H9 (cell line): ENCODE measurements around the gene LRRC61. TPM values are rescaled to one million over a fixed set of nuclear protein-coding genes. Genes with fewer than 3 reads are reported as not detected.

Experiments used
- DNase-seq: peaks from one replicate; pipeline ENCODE4 v3.0.0-alpha.2; 2017
- H2AFZ ChIP-seq: one replicate; pipeline ENCODE4 v1.6.1; 2013; ENCODE audit warnings: mild to moderate bottlenecking, low read length, control low read depth, moderate library complexity
- H2AK5ac ChIP-seq: 2 replicates; pipeline ENCODE4 v1.6.1; 2013; ENCODE audit warnings: low read length, control low read depth, mixed read lengths; ENCODE audit not compliant: insufficient read length
- H2BK120ac ChIP-seq: one replicate; pipeline ENCODE4 v1.6.1; 2013; ENCODE audit warnings: low read depth, mild to moderate bottlenecking, low read length, control low read depth, inconsistent platforms; ENCODE audit not compliant: poor library complexity, severe bottlenecking
- H2BK12ac ChIP-seq: 2 replicates; pipeline ENCODE4 v1.6.1; 2013; ENCODE audit warnings: low read length, control low read depth, mixed read lengths, low read depth; ENCODE audit not compliant: insufficient read length
- H2BK15ac ChIP-seq: 2 replicates; pipeline ENCODE4 v1.6.1; 2013; ENCODE audit warnings: low read depth, low read length, control low read depth
- H2BK20ac ChIP-seq: one replicate; pipeline ENCODE4 v1.6.1; 2013; ENCODE audit warnings: low read depth, mild to moderate bottlenecking, low read length, control low read depth, inconsistent platforms; ENCODE audit not compliant: poor library complexity, severe bottlenecking
- H2BK5ac ChIP-seq: 2 replicates; pipeline ENCODE4 v1.6.1; 2013; ENCODE audit warnings: low read length, control low read depth, mixed read lengths; ENCODE audit not compliant: insufficient read length
- H3K14ac ChIP-seq: 2 replicates; pipeline ENCODE4 v1.6.1; 2013; ENCODE audit warnings: low read length, control low read depth; ENCODE audit not compliant: insufficient read depth
- H3K18ac ChIP-seq: 2 replicates; pipeline ENCODE4 v1.6.1; 2013; ENCODE audit warnings: low read depth, mild to moderate bottlenecking, mixed read lengths, low read length, control low read depth; ENCODE audit not compliant: insufficient read length
- H3K23ac ChIP-seq: 2 replicates; pipeline ENCODE4 v1.6.1; 2013; ENCODE audit warnings: low read length, control low read depth, mixed read lengths, low read depth; ENCODE audit not compliant: insufficient read length
- H3K23me2 ChIP-seq: 2 replicates; pipeline ENCODE4 v1.6.1; 2013; ENCODE audit warnings: low read depth, mild to moderate bottlenecking, mixed read lengths, low read length, control low read depth; ENCODE audit not compliant: insufficient read length, poor library complexity, severe bottlenecking
- H3K27ac ChIP-seq: 2 replicates; pipeline ENCODE4 v1.5.1; 2013; ENCODE audit warnings: low read length, control low read depth, mixed read lengths, low read depth; ENCODE audit not compliant: insufficient read length
- H3K27me3 ChIP-seq: 2 replicates; pipeline ENCODE4 v1.6.1; 2013; ENCODE audit warnings: low read length, control low read depth, inconsistent platforms; ENCODE audit not compliant: insufficient read depth
- H3K4ac ChIP-seq: 2 replicates; pipeline ENCODE4 v1.6.1; 2013; ENCODE audit warnings: low read depth, mild to moderate bottlenecking, control low read depth, inconsistent platforms, low read length, moderate library complexity
- H3K4me1 ChIP-seq: 2 replicates; pipeline ENCODE4 v1.6.1; 2013; ENCODE audit warnings: low read length, control low read depth, inconsistent platforms; ENCODE audit not compliant: insufficient read depth
- H3K4me2 ChIP-seq: 2 replicates; pipeline ENCODE4 v1.6.1; 2013; ENCODE audit warnings: low read length, control low read depth, mixed read lengths; ENCODE audit not compliant: insufficient read length, insufficient read depth
- H3K56ac ChIP-seq: 2 replicates; pipeline ENCODE4 v1.6.1; 2013; ENCODE audit warnings: low read depth, mild to moderate bottlenecking, mixed read lengths, low read length, control low read depth; ENCODE audit not compliant: insufficient read length
- H3K79me1 ChIP-seq: 2 replicates; pipeline ENCODE4 v1.6.1; 2013; ENCODE audit warnings: low read depth, mild to moderate bottlenecking, moderate library complexity, low read length, control low read depth, inconsistent platforms; ENCODE audit not compliant: insufficient read depth, poor library complexity, severe bottlenecking
- H3K79me2 ChIP-seq: 2 replicates; pipeline ENCODE4 v1.6.1; 2013; ENCODE audit warnings: low read length, control low read depth, inconsistent platforms; ENCODE audit not compliant: insufficient read depth
- H3K9ac ChIP-seq: 2 replicates; pipeline ENCODE4 v1.6.1; 2013; ENCODE audit warnings: low read length, control low read depth, mixed read lengths; ENCODE audit not compliant: insufficient read length; ENCODE audit errors: extremely low read depth
- H3K9me3 ChIP-seq: one replicate; pipeline ENCODE4 v1.6.1; 2013; ENCODE audit warnings: low read depth, low read length, inconsistent platforms; ENCODE audit not compliant: control insufficient read depth
- H3T11ph ChIP-seq: one replicate; pipeline ENCODE4 v1.6.1; 2013; ENCODE audit warnings: mild to moderate bottlenecking, low read length, control low read depth, inconsistent platforms
- H4K20me1 ChIP-seq: one replicate; pipeline ENCODE4 v1.6.1; 2013; ENCODE audit not compliant: control insufficient read depth, insufficient read length, insufficient read depth
- H4K5ac ChIP-seq: 2 replicates; pipeline ENCODE4 v1.6.1; 2013; ENCODE audit warnings: low read depth, mild to moderate bottlenecking, mixed read lengths, low read length, control low read depth; ENCODE audit not compliant: insufficient read length
- H4K8ac ChIP-seq: replicated peaks from 2 replicates; pipeline ENCODE4 v1.6.1; 2013; ENCODE audit warnings: low read length, control low read depth, mixed read lengths, low read depth; ENCODE audit not compliant: insufficient read length
- H4K91ac ChIP-seq: 2 replicates; pipeline ENCODE4 v1.6.1; 2013; ENCODE audit warnings: low read depth, mild to moderate bottlenecking, moderate library complexity, mixed read lengths, low read length, control low read depth; ENCODE audit not compliant: insufficient read length
- H3K27ac Mint-ChIP-seq, 3 experiments: 2 replicates in 2 of 3; 3 replicates in 1 of 3; pipeline ENCODE4 v1.8.0; 2020 to 2021; ENCODE audit warnings: mixed read lengths in 3 of 3, mild to moderate bottlenecking in 1 of 3, moderate library complexity in 1 of 3
- H3K27me3 Mint-ChIP-seq: 2 replicates; pipeline ENCODE4 v1.8.0; 2021; ENCODE audit warnings: low read depth, mild to moderate bottlenecking, moderate library complexity, mixed read lengths
- H3K36me3 Mint-ChIP-seq, 3 experiments: 2 replicates in 2 of 3; 3 replicates in 1 of 3; pipeline ENCODE4 v1.8.0; 2020 to 2021; ENCODE audit warnings: low read depth in 3 of 3, mixed read lengths in 3 of 3; ENCODE audit not compliant: insufficient read depth in 1 of 3
- H3K4me1 Mint-ChIP-seq, 2 experiments: 2 replicates each; pipeline ENCODE4 v1.8.0; 2020; ENCODE audit warnings: mixed read lengths in 2 of 2
- H3K4me3 Mint-ChIP-seq, 2 experiments: 2 replicates in 1 of 2; 3 replicates in 1 of 2; pipeline ENCODE4 v1.8.0; 2020 to 2021; ENCODE audit warnings: mild to moderate bottlenecking in 2 of 2, mixed read lengths in 2 of 2, moderate library complexity in 1 of 2
- H3K9me3 Mint-ChIP-seq, 2 experiments: 2 replicates in 1 of 2; 3 replicates in 1 of 2; pipeline ENCODE4 v1.8.0; 2020; ENCODE audit warnings: mild to moderate bottlenecking in 2 of 2, mixed read lengths in 2 of 2, moderate library complexity in 1 of 2
- WGBS: extraction: QIAGEN DNeasy Blood & Tissue Kit; methylation state at CpG from one replicate; pipeline ENCODE4 v1.1.7; 2013; ENCODE audit warnings: missing lambda C conversion rate, low lambda C conversion rate, mixed read lengths; ENCODE audit not compliant: insufficient read length; ENCODE audit errors: extremely low coverage; 5-methylcytosine and 5-hydroxymethylcytosine counted together
- total RNA-seq: library from RNA; stranded (reverse); gene quantifications from 2 replicates; pipeline ENCODE4 v1.2.1, GENCODE V29; 2021
- TF ChIP-seq, protein P1 (sequence below): fragments of 200-600 bp; sonication (generic); conservative IDR thresholded peaks from 3 replicates; pipeline ENCODE4 v1.8.0; 2021; ENCODE audit warnings: antibody characterized with exemption, mild to moderate bottlenecking

Gene LRRC61
- total RNA-seq, 1 experiment from 2014 or later: 24.4 TPM

- Histone ChIP-seq H3K4me1 (peaks cover 12% of the 10 kb centered on the region), H2BK12ac (no peak overlapping the region), H4K91ac (no peak overlapping the region), H3T11ph (no peak overlapping the region), H2BK15ac (no peak overlapping the region), H3K79me1 (no peaks in the 10 kb centered on the region), H4K5ac (no peak overlapping the region), H3K9ac (no peak overlapping the region), H2BK120ac (no peak overlapping the region), H3K9me3 (no peaks in the 10 kb centered on the region), H2BK5ac (no peak overlapping the region), H3K14ac (peak overlapping the region; percentile 72; the same call in 1 of the 2 replicates), H3K4ac (no peak overlapping the region), H2AK5ac (no peak overlapping the region), H3K4me2 (no peak overlapping the region), H3K56ac (no peak overlapping the region), H4K20me1 (no peaks in the 10 kb centered on the region), H3K79me2 (peaks cover 9% of the 10 kb centered on the region; the same call in 1 of the 2 replicates), H3K27me3 (no peaks in the 10 kb centered on the region), H4K8ac (no peak overlapping the region), H3K18ac (peak overlapping the region; percentile 73), H2BK20ac (no peak overlapping the region), H2AFZ (no peak overlapping the region), H3K23me2 (peaks cover 10% of the 10 kb centered on the region), H3K23ac (no peak overlapping the region), H3K27ac (no peak overlapping the region)
- H3K27ac Mint-ChIP-seq: peak overlapping the region; percentile 97 to 98 (median 98)
- no peaks in the 10 kb centered on the region for H3K27me3 Mint-ChIP-seq
- WGBS: no CpG with 5 or more reads among the region's 15 CpGs
- no peak for DNase-seq
- H3K4me1 Mint-ChIP-seq: peaks cover 78 to 87% of the 10 kb centered on the region in 2 experiments
- H3K36me3 Mint-ChIP-seq: peaks cover 20 to 40% (median 23%) of the 10 kb centered on the region in 3 experiments; a peak in 6 of 7 replicates
- no peaks in the 10 kb centered on the region for H3K9me3 Mint-ChIP-seq
- peak overlapping the region; percentile 33 to 72 for H3K4me3 Mint-ChIP-seq
- TF ChIP-seq, protein P1, sequence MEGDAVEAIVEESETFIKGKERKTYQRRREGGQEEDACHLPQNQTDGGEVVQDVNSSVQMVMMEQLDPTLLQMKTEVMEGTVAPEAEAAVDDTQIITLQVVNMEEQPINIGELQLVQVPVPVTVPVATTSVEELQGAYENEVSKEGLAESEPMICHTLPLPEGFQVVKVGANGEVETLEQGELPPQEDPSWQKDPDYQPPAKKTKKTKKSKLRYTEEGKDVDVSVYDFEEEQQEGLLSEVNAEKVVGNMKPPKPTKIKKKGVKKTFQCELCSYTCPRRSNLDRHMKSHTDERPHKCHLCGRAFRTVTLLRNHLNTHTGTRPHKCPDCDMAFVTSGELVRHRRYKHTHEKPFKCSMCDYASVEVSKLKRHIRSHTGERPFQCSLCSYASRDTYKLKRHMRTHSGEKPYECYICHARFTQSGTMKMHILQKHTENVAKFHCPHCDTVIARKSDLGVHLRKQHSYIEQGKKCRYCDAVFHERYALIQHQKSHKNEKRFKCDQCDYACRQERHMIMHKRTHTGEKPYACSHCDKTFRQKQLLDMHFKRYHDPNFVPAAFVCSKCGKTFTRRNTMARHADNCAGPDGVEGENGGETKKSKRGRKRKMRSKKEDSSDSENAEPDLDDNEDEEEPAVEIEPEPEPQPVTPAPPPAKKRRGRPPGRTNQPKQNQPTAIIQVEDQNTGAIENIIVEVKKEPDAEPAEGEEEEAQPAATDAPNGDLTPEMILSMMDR: no peak
Observed at GRCh38 chr7:150384406-150385301, 61.5 kb downstream of the LRRC61 start.
